Gastroesophageal sphincter (tissue), 3 donors: Measurements from ENCODE around the gene BOC.

ENCODE experiments used
- CTCF ChIP-seq, 4 experiments: fragments of 200-600 bp in 2 of 4; fragments of 450-650 bp in 2 of 4; sonication (generic) in 1 of 4; IDR thresholded peaks; one replicate each; pipeline ENCODE4 v1.5.1; 2017 to 2019; ENCODE audit warnings: antibody characterized with exemption in 4 of 4, mild to moderate bottlenecking in 2 of 4, moderate library complexity in 2 of 4
- EP300 ChIP-seq: sonication (generic); formaldehyde crosslinking; IDR thresholded peaks from one replicate; pipeline ENCODE4 v1.6.1; 2017; ENCODE audit warnings: antibody characterized with exemption, mild to moderate bottlenecking
- POLR2A ChIP-seq, 2 donors: fragments of 450-650 bp; IDR thresholded peaks; one replicate each; pipeline ENCODE4 v1.6.1; 2017; ENCODE audit warnings: antibody characterized with exemption in 2 of 2, mild to moderate bottlenecking in 2 of 2, moderate library complexity in 1 of 2
- POLR2AphosphoS5 ChIP-seq: sonication (generic); formaldehyde crosslinking; IDR thresholded peaks from one replicate; pipeline ENCODE4 v1.6.1; 2017; ENCODE audit warnings: antibody characterized with exemption

- TF ChIP-seq CTCF (IDR thresholded peaks at IDR 0.05) (no peak), POLR2A (IDR thresholded peaks at IDR 0.05) (no peak), POLR2AphosphoS5 (no peak), EP300 (no peak)
Observed at GRCh38 chr3:113270068-113270467, 58.7 kb downstream of the BOC start.
